22Rv1 (cell line): ENCODE results near the gene NDUFB7.

Source experiments
- CTCF ChIP-seq: fragments of 450-650 bp; IDR thresholded peaks from 2 replicates; pipeline ENCODE4 v1.5.1; 2017; ENCODE audit warnings: mild to moderate bottlenecking
- ZFX ChIP-seq: fragments of 450-650 bp; IDR thresholded peaks from 2 replicates; pipeline ENCODE4 v1.6.1; 2017; ENCODE audit warnings: antibody characterized with exemption, borderline replicate concordance

- TF ChIP-seq CTCF, result no peak
- TF ChIP-seq ZFX, result no peak
Observed at GRCh38 chr19:14542711-14543328, 29.0 kb downstream of the NDUFB7 start.
